Osteocyte (in vitro differentiated cells): ENCODE measurements around the gene NATD1. TPM values are rescaled to one million over a fixed set of nuclear protein-coding genes. Genes with fewer than 3 reads are reported as not detected.

Source experiments
- DNase-seq: peaks from one replicate; pipeline ENCODE4 v3.0.0; 2021; ENCODE audit warnings: mixed read lengths; ENCODE audit not compliant: unreplicated experiment; ENCODE audit errors: extremely low spot score
- H3K27ac Mint-ChIP-seq: one replicate; pipeline ENCODE4 v1.8.0; 2021; ENCODE audit warnings: mild to moderate bottlenecking, mixed read lengths; ENCODE audit not compliant: unreplicated experiment
- H3K27me3 Mint-ChIP-seq: one replicate; pipeline ENCODE4 v1.8.0; 2021; ENCODE audit warnings: mixed read lengths; ENCODE audit not compliant: unreplicated experiment
- H3K36me3 Mint-ChIP-seq: one replicate; pipeline ENCODE4 v1.8.0; 2021; ENCODE audit warnings: mixed read lengths; ENCODE audit not compliant: unreplicated experiment
- H3K4me1 Mint-ChIP-seq: one replicate; pipeline ENCODE4 v1.8.0; 2021; ENCODE audit warnings: mixed read lengths; ENCODE audit not compliant: unreplicated experiment
- H3K4me3 Mint-ChIP-seq: one replicate; pipeline ENCODE4 v1.8.0; 2021; ENCODE audit warnings: mild to moderate bottlenecking, moderate library complexity, mixed read lengths; ENCODE audit not compliant: unreplicated experiment
- H3K9me3 Mint-ChIP-seq: one replicate; pipeline ENCODE4 v1.8.0; 2021; ENCODE audit warnings: mixed read lengths; ENCODE audit not compliant: unreplicated experiment
- total RNA-seq: library from RNA; stranded (reverse); gene quantifications from 2 replicates; pipeline ENCODE4 v1.2.1, GENCODE V29; 2021
- TF ChIP-seq, protein P1 (sequence below): fragments of 200-600 bp; sonication (generic); IDR thresholded peaks from 2 replicates; pipeline ENCODE4 v1.5.0; 2021; ENCODE audit warnings: antibody characterized with exemption, mild to moderate bottlenecking, moderate library complexity

The NATD1 gene
- total RNA-seq, 1 donor from 2014 or later: 18.5 TPM

DNA sequence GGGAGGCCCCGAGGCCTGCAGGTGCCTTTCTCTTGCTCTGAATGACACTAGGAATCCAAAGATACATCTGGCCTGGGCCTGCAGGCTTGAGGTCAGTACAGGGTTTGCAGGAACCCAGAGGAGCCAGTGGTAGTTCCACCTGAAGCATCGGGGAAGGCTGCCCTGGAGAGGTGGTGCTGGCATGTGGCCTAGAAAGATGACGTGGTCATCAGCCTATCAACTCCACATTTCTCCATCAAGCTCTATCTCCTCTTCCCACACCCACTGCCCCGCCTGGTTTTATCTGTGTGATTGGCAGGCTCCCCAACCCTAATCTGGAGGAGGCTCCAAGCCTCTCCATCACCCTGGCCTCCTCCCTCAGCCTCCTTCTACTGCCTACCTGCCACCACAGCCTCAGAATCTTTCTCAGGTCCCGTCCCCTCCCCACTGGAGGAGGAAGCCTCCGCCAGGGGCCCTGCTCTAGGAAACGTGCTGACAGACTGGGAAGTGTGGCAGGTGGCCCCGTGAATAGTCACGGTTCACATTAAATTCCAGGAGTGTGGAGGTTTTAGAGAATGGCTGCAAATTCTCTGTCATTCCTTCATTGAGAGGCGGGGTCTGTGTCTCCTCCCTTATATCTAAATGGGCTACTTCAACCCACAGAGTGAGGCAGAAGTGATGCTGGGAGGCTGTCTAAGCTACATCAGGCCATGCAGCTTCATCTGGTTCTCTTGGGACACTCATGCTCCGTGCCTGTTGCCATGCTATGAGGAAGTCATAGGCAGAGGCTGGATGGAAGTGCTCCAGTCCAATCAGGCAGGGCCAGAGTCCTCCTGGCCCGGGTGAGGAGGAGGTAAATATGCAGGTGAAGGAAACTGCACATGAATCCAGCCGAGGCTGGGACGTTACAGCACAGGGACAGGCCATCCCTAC lies 19.9 kb upstream of the NATD1 start:
- Mint-ChIP-seq H3K4me1 (peaks cover 16% of the 10 kb centered on the region), H3K9me3 (no peaks in the 10 kb centered on the region), H3K36me3 (no peaks in the 10 kb centered on the region), H3K27me3 (no peaks in the 10 kb centered on the region), H3K27ac (no peak overlapping the region), H3K4me3 (no peak overlapping the region)
- DNase-seq: no peak
- TF ChIP-seq, protein P1, sequence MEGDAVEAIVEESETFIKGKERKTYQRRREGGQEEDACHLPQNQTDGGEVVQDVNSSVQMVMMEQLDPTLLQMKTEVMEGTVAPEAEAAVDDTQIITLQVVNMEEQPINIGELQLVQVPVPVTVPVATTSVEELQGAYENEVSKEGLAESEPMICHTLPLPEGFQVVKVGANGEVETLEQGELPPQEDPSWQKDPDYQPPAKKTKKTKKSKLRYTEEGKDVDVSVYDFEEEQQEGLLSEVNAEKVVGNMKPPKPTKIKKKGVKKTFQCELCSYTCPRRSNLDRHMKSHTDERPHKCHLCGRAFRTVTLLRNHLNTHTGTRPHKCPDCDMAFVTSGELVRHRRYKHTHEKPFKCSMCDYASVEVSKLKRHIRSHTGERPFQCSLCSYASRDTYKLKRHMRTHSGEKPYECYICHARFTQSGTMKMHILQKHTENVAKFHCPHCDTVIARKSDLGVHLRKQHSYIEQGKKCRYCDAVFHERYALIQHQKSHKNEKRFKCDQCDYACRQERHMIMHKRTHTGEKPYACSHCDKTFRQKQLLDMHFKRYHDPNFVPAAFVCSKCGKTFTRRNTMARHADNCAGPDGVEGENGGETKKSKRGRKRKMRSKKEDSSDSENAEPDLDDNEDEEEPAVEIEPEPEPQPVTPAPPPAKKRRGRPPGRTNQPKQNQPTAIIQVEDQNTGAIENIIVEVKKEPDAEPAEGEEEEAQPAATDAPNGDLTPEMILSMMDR: no peak

DNA sequence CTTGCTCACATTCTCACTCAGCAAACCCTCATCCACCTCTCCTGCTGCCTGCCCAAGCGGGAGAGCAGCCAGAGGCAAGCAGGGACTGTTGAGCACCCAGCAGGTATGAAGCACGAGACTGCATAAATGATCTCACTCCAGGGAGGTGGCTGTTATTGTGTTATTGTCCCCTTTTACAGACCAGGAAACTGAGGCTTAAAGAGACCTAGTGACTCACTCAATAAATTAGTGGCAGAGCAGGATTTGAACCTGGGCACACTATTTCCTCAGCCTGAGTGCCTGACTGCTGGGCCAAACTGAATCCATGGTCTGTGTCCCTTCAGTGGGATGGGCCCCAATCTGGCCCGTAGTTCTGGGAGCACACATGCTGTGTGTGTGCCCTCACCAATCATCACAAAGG lies 19.0 kb upstream of the NATD1 start:
- Mint-ChIP-seq H3K9me3 (no peaks in the 10 kb centered on the region), H3K27me3 (peaks cover under 1% of the 10 kb centered on the region), H3K27ac (no peak overlapping the region), H3K4me3 (no peak overlapping the region), H3K4me1 (peaks cover 16% of the 10 kb centered on the region), H3K36me3 (no peaks in the 10 kb centered on the region)
- TF ChIP-seq, protein P1: no peak
- no peak for DNase-seq

DNA sequence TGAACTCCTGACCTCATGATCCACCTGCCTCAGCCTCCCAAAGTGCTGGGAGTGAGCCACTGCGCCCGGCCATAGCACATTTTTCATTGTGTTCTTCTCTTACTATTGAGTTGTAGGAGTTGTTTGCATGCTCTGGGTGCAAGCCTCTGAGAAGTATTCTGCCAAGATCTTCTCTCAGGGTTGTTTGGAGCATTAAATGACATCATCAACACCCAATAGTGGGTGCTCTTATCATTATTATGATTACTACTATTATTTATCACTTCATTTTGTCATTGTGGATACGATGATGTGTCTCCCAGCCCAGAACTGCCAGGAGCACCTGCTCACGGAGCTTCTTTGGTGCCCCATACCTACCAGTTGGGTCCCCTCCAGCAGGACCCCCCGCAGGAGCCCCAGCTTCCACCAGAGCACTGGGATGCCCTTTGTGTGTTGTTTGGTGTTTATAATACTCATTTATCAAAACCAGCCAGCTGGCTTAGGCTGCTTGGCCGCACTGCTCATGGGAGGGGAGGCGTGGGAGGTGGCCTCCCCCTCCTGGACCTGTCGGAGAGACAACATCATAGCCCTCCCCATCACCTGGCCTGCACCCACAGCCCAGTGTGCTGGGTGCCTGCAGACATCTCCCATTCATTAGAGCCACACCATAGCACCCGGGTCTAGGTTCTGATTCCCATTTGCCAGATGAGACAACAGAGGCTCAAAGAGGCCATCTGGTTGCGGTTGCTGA lies 18.4 kb upstream of the NATD1 start:
- peaks cover 2% of the 10 kb centered on the region for H3K27me3 Mint-ChIP-seq
- no peak for DNase-seq
- TF ChIP-seq, protein P1: no peak
- no peaks in the 10 kb centered on the region for H3K36me3 Mint-ChIP-seq
- H3K9me3 Mint-ChIP-seq: no peaks in the 10 kb centered on the region
- H3K27ac Mint-ChIP-seq: no peak overlapping the region
- H3K4me1 Mint-ChIP-seq: peaks cover 16% of the 10 kb centered on the region
- H3K4me3 Mint-ChIP-seq: no peak overlapping the region

DNA sequence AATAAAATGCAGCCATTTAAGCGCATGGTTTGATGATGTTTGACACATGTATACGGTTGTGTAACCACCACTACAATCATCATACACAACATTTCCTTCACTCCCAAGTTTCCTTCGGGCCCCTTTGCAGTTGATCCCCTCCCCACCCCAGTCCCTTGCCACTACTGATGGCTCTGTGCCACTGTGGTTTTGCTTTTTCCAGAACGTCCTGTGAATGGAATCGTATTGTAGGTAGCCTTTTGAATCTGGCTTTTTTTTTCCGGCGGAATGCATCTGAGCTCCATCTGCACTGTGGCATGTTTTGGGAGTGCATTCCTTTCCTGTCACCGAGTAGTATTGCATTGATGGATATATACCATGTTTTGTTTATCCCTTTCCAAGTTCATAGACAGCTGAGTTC lies 16.2 kb upstream of the NATD1 start:
- H3K27ac Mint-ChIP-seq: no peak overlapping the region
- H3K9me3 Mint-ChIP-seq: no peaks in the 10 kb centered on the region
- H3K27me3 Mint-ChIP-seq: peaks cover 9% of the 10 kb centered on the region
- peaks cover 3% of the 10 kb centered on the region for H3K4me1 Mint-ChIP-seq
- DNase-seq: no peak
- TF ChIP-seq, protein P1: no peak
- H3K4me3 Mint-ChIP-seq: no peak overlapping the region
- H3K36me3 Mint-ChIP-seq: no peaks in the 10 kb centered on the region

DNA sequence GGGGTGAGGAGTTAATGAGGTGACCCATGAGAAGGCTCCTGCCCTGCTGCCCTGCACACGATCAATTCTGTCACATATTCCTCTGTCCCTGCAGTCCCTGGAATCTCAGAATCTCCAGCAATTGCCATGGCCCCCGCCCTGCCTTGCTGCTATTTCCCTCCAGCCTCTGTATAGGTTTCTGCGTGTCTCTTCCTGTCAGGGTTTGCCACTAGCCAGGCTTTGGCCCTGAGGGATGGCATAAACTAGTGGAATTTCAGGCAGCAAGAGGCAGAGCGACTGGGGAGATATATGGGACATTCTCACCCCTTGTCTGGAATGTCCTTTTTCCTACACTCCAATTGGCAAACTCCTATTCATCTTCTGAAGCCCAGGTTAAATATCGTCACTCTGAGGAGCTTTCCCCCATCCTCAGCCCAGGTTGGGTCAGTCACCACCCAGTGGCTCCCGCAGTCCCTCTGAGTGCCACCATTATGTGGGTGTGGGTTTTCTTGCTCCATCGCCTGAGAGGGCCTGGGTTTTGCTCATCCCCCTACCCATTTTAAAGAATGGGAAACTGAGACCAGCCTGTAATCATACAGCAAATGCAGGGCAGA lies 15.5 kb upstream of the NATD1 start:
- Mint-ChIP-seq H3K36me3 (no peaks in the 10 kb centered on the region), H3K27ac (no peak overlapping the region), H3K27me3 (peaks cover 9% of the 10 kb centered on the region), H3K4me1 (no peaks in the 10 kb centered on the region), H3K9me3 (no peaks in the 10 kb centered on the region), H3K4me3 (no peak overlapping the region)
- TF ChIP-seq, protein P1: no peak
- DNase-seq: no peak
